ENCODE results near the gene GPR35.

GRCh38 chr2:240643811-240644150, 18.5 kb downstream of the GPR35 start:
- no peak for TF ChIP-seq JUND (IDR thresholded peaks at IDR 0.05)
- TF ChIP-seq ZNF274 (IDR thresholded peaks at IDR 0.05; ENCODE audit: low read depth, low read length): no peak
- no peak for TF ChIP-seq SRF (IDR thresholded peaks at IDR 0.05; ENCODE audit: low read depth)

All from HCT116 (cell line).